SK-N-MC (cell line): Measurements from ENCODE around the gene ATF3.

Source experiments
- EZH2 ChIP-seq: fragments of 200-600 bp; sonication (generic); IDR thresholded peaks from one replicate; pipeline ENCODE4 v1.6.1; 2017; ENCODE audit warnings: antibody characterized with exemption
- POLR2AphosphoS5 ChIP-seq: IDR thresholded peaks from 2 replicates; pipeline ENCODE4 v1.6.1; 2012; ENCODE audit warnings: mild to moderate bottlenecking, low read depth, low read length, borderline replicate concordance

GRCh38 chr1:212584092-212584886, 24.3 kb upstream of the ATF3 start:
- TF ChIP-seq POLR2AphosphoS5 (no peak), EZH2 (no peak)
